ENCODE data around the gene PAMR1. TPM values are rescaled to one million over a fixed set of nuclear protein-coding genes. Genes with fewer than 3 reads are reported as not detected.

PAMR1 gene
- total RNA-seq, 1 donor = 49.9 TPM

DNA sequence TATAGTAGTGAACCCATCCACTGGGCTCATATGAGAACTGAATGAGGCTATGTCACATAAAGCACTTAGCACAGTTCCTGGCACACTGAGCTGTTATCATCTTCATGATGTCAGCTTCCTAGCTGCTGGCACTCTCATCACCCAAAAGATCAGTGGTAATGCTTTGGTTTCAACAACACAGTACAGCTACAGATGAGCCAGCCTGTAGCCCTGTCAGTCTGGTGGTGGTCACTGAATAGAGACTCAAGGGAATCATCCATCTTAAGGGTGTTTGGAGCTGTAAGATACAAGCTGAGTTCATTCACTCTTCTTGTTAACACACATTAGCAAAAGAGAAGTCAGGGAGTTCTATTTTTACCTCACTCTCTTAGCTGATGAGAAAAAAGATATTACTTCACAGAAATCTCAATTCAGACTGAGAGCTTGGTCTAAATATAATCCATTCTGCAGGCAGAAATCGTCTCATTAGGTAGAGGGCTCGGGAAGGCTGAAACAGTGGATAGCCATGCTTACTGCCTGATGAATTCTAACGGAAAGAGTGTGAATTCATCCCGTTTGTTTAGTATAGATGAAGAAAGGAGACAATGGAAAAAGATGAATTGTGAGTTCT, 99.7 kb downstream of the PAMR1 start:
- H3K4me2 ChIP-seq (ENCODE audit: insufficient read depth, low read length) = no peak overlapping the region
- no peaks in the 10 kb centered on the region for H4K20me1 ChIP-seq (ENCODE audit: insufficient read depth, low read length)
- H3K27ac ChIP-seq (ENCODE audit: low read depth, low read length) = no peak overlapping the region
- DNase-seq (ENCODE audit: insufficient read length, low spot score, missing footprints) = no peak
- no peaks in the 10 kb centered on the region for H3K79me2 ChIP-seq (ENCODE audit: insufficient read depth, low read length)
- H3K4me3 ChIP-seq (ENCODE audit: insufficient read depth, low read length) = no peak overlapping the region
- TF ChIP-seq, protein P1, sequence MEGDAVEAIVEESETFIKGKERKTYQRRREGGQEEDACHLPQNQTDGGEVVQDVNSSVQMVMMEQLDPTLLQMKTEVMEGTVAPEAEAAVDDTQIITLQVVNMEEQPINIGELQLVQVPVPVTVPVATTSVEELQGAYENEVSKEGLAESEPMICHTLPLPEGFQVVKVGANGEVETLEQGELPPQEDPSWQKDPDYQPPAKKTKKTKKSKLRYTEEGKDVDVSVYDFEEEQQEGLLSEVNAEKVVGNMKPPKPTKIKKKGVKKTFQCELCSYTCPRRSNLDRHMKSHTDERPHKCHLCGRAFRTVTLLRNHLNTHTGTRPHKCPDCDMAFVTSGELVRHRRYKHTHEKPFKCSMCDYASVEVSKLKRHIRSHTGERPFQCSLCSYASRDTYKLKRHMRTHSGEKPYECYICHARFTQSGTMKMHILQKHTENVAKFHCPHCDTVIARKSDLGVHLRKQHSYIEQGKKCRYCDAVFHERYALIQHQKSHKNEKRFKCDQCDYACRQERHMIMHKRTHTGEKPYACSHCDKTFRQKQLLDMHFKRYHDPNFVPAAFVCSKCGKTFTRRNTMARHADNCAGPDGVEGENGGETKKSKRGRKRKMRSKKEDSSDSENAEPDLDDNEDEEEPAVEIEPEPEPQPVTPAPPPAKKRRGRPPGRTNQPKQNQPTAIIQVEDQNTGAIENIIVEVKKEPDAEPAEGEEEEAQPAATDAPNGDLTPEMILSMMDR (IDR thresholded peaks at IDR 0.05; ENCODE audit: extremely low read depth, low read depth, low read length) = no peak
- H3K9me3 ChIP-seq (ENCODE audit: low read depth, low read length) = no peaks in the 10 kb centered on the region
- peaks cover 37% of the 10 kb centered on the region for H3K4me1 ChIP-seq (ENCODE audit: insufficient read depth, low read length)
- H3K36me3 ChIP-seq (ENCODE audit: insufficient read depth, low read length) = no peaks in the 10 kb centered on the region
- peaks cover 46% of the 10 kb centered on the region for H3K27me3 ChIP-seq (ENCODE audit: insufficient read depth, low read length)
- no peak overlapping the region for H2AFZ ChIP-seq (ENCODE audit: low read length)

DNA sequence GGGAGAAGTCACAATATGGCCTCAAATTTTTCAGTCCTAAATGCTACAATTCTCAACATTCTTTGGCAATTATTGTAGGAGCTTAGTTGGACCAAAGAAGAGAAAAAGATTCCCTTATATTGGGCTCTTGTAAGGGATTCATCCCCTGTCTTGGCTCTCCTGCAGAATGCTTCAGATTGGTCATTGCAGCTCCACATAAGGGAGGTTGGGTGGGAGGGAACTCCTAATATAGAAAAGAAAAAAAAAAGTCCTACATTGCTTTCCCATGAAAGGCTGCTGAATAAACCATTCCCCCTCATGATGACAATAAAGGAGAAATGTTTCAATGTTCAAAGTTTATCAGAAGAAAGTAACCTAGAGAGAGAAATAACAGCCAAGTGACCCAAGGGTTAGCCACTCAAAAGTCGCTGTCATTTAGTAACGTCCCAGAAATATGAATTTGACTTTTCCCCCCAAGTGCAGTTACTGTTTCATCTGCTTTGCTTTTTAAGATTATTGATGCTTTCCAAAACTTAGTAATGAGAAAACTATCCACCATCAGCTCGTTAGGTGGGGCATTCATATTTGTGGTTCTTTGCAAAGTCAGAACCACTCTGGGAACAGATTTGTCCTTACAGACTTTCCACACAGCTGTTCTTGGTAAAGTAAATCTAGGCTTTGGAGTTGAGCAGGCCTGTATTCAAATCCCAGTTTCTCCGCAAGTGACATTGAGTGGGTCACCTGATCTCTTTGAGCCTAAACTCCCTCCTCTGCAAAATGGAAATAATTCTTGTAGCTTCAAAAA, 101.1 kb downstream of the PAMR1 start:
- H3K4me1 ChIP-seq (ENCODE audit: insufficient read depth, low read length) = peaks cover 40% of the 10 kb centered on the region
- no peaks in the 10 kb centered on the region for H3K79me2 ChIP-seq (ENCODE audit: insufficient read depth, low read length)
- no peak overlapping the region for H3K4me3 ChIP-seq (ENCODE audit: insufficient read depth, low read length)
- H3K27ac ChIP-seq (ENCODE audit: low read depth, low read length) = no peak overlapping the region
- H3K36me3 ChIP-seq (ENCODE audit: insufficient read depth, low read length) = no peaks in the 10 kb centered on the region
- H3K27me3 ChIP-seq (ENCODE audit: insufficient read depth, low read length) = peaks cover 53% of the 10 kb centered on the region
- H2AFZ ChIP-seq (ENCODE audit: low read length) = no peak overlapping the region
- DNase-seq (ENCODE audit: insufficient read length, low spot score, missing footprints) = peak; percentile 82
- no peaks in the 10 kb centered on the region for H4K20me1 ChIP-seq (ENCODE audit: insufficient read depth, low read length)
- TF ChIP-seq, protein P1 (IDR thresholded peaks at IDR 0.05; ENCODE audit: extremely low read depth, low read depth, low read length) = no peak
- H3K9me3 ChIP-seq (ENCODE audit: low read depth, low read length) = no peaks in the 10 kb centered on the region
- peak overlapping the region; percentile 34 for H3K4me2 ChIP-seq (ENCODE audit: insufficient read depth, low read length)

DNA sequence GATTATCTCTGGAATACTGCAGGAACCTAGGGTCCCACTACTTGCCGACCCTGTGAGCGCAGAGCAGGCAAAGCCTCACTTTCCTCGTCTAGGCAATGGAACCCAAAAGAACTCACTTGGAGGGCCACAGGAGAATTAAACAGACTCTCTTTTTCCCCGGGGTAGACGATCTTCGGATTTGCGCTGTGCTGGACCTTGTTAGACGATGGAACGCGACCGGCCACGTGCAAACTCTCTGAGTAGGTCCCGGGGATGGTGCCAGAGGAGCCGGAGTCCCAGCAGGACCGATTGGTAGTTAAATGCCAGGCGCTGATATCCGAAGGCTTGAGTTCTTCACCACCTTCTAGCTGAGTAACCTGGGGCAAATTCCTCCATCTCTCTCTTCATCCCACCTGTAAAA, 105.0 kb downstream of the PAMR1 start:
- Histone ChIP-seq H3K36me3 (ENCODE audit: insufficient read depth, low read length) (no peaks in the 10 kb centered on the region), H2AFZ (ENCODE audit: low read length) (no peak overlapping the region), H3K27ac (ENCODE audit: low read depth, low read length) (no peak overlapping the region), H3K4me1 (ENCODE audit: insufficient read depth, low read length) (peaks cover 21% of the 10 kb centered on the region), H3K4me2 (ENCODE audit: insufficient read depth, low read length) (no peak overlapping the region), H3K79me2 (ENCODE audit: insufficient read depth, low read length) (no peaks in the 10 kb centered on the region), H3K9me3 (ENCODE audit: low read depth, low read length) (no peaks in the 10 kb centered on the region), H3K4me3 (ENCODE audit: insufficient read depth, low read length) (no peak overlapping the region), H4K20me1 (ENCODE audit: insufficient read depth, low read length) (peaks cover 2% of the 10 kb centered on the region), H3K27me3 (ENCODE audit: insufficient read depth, low read length) (peaks cover 80% of the 10 kb centered on the region)
- TF ChIP-seq, protein P1 (IDR thresholded peaks at IDR 0.05; ENCODE audit: extremely low read depth, low read depth, low read length) = no peak
- no peak for DNase-seq (ENCODE audit: insufficient read length, low spot score, missing footprints)

DNA sequence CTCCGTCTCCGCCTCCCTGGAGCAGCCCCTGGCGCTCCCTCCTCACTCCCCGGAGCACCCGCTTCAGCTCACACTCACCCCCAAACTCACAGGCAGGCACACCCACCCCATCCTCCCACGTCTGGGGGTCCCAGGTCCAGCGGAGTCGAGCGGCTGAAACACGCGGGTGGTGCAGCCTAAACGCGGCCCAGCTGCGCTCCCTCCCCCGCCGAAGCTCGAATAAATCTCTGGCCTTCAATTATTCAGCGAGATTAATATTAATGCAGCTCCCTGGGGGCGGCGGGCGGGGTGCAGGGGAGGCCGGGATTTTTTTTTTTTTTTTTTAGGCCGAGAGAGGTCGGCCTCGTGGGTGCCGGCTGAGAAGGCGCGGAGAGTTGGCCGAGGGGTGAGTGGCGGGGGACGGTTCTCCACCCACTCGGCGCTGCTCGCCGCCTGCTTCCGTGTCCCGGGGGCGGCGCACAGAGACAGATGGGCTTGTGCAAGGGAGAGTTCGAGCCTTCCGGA, 105.5 kb downstream of the PAMR1 start:
- TF ChIP-seq, protein P1 (IDR thresholded peaks at IDR 0.05; ENCODE audit: extremely low read depth, low read depth, low read length) = no peak
- H3K27ac ChIP-seq (ENCODE audit: low read depth, low read length) = no peak overlapping the region
- H3K79me2 ChIP-seq (ENCODE audit: insufficient read depth, low read length) = no peaks in the 10 kb centered on the region
- no peak overlapping the region for H2AFZ ChIP-seq (ENCODE audit: low read length)
- peaks cover 80% of the 10 kb centered on the region for H3K27me3 ChIP-seq (ENCODE audit: insufficient read depth, low read length)
- H3K4me2 ChIP-seq (ENCODE audit: insufficient read depth, low read length) = peak overlapping the region; percentile 68
- peaks cover 2% of the 10 kb centered on the region for H4K20me1 ChIP-seq (ENCODE audit: insufficient read depth, low read length)
- H3K36me3 ChIP-seq (ENCODE audit: insufficient read depth, low read length) = no peaks in the 10 kb centered on the region
- H3K9me3 ChIP-seq (ENCODE audit: low read depth, low read length) = no peaks in the 10 kb centered on the region
- peak overlapping the region; percentile 69 for H3K4me3 ChIP-seq (ENCODE audit: insufficient read depth, low read length)
- DNase-seq (ENCODE audit: insufficient read length, low spot score, missing footprints) = no peak
- H3K4me1 ChIP-seq (ENCODE audit: insufficient read depth, low read length) = peaks cover 19% of the 10 kb centered on the region
